IPS-20b (cell line): Measurements from ENCODE around the gene ZFX.

Experiments used
- H3K27ac ChIP-seq: one replicate; pipeline ENCODE4 v1.5.1; 2013; ENCODE audit warnings: low read length
- H3K27me3 ChIP-seq: 2 replicates; pipeline ENCODE4 v1.6.1; 2013; ENCODE audit warnings: mild to moderate bottlenecking, low read length, inconsistent platforms; ENCODE audit not compliant: insufficient read depth
- H3K36me3 ChIP-seq: 2 replicates; pipeline ENCODE4 v1.6.1; 2013; ENCODE audit warnings: low read depth, mild to moderate bottlenecking, inconsistent platforms, low read length, moderate library complexity; ENCODE audit not compliant: insufficient read depth
- H3K4me1 ChIP-seq: 2 replicates; pipeline ENCODE4 v1.6.1; 2013; ENCODE audit warnings: mild to moderate bottlenecking, control low read depth, inconsistent platforms, low read length, moderate library complexity; ENCODE audit not compliant: insufficient read depth
- H3K4me3 ChIP-seq: 2 replicates; pipeline ENCODE4 v1.5.1; 2013; ENCODE audit warnings: mild to moderate bottlenecking, low read length, inconsistent platforms
- H3K9ac ChIP-seq: 2 replicates; pipeline ENCODE4 v1.6.1; 2013; ENCODE audit warnings: low read depth, mild to moderate bottlenecking, inconsistent platforms, low read length, moderate library complexity
- H3K9me3 ChIP-seq: 2 replicates; pipeline ENCODE4 v1.6.1; 2013; ENCODE audit warnings: mild to moderate bottlenecking, low read depth, low read length, inconsistent platforms; ENCODE audit not compliant: insufficient read depth

Gene ZFX

GRCh38 chrX:24243692-24244091 is 94.2 kb downstream of the ZFX start:
- Histone ChIP-seq H3K36me3 (no peaks in the 10 kb centered on the region), H3K9ac (no peak overlapping the region), H3K27me3 (no peaks in the 10 kb centered on the region), H3K4me1 (no peaks in the 10 kb centered on the region), H3K27ac (no peak overlapping the region), H3K9me3 (no peaks in the 10 kb centered on the region), H3K4me3 (no peak overlapping the region)

- Histone ChIP-seq H3K27ac (no peak overlapping the region), H3K4me3 (no peak overlapping the region), H3K9ac (no peak overlapping the region), H3K9me3 (no peaks in the 10 kb centered on the region), H3K27me3 (no peaks in the 10 kb centered on the region), H3K36me3 (no peaks in the 10 kb centered on the region), H3K4me1 (no peaks in the 10 kb centered on the region)
Observed at GRCh38 chrX:24245202-24245601, 95.7 kb downstream of the ZFX start.

- Histone ChIP-seq H3K4me1 (no peaks in the 10 kb centered on the region), H3K9me3 (no peaks in the 10 kb centered on the region), H3K27me3 (no peaks in the 10 kb centered on the region)
Observed at GRCh38 chrX:24248042-24248441, 98.5 kb downstream of the ZFX start.

DNA sequence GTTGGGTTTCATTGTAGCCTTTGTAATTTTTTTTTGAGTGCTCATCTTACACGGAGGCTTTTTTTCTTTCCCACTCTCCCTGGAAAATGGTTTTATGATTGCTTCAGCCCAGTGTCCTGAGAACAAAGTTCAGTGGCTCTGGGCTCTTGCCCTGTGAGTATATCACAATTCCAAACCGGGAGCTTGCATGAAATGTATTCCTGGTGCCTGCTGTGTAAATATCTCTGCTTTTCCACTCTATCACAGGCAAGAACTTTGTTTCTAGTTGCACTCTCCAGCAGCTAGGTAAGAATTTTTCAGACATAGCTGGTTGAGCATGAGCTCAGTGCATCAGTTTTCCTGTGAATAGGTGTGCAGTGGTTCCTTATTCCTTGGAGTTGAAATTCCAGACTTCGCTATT is 103.5 kb downstream of the ZFX start:
- no peak overlapping the region for H3K4me3 ChIP-seq
- H3K9me3 ChIP-seq, result no peaks in the 10 kb centered on the region
- H3K27me3 ChIP-seq, result no peaks in the 10 kb centered on the region
- no peaks in the 10 kb centered on the region for H3K36me3 ChIP-seq
- H3K4me1 ChIP-seq, result no peaks in the 10 kb centered on the region
- no peak overlapping the region for H3K27ac ChIP-seq
- no peak overlapping the region for H3K9ac ChIP-seq

More at GRCh38 chrX:24248042-24248441, 98.5 kb downstream of the ZFX start:
- H3K9ac ChIP-seq, result no peak overlapping the region
- no peaks in the 10 kb centered on the region for H3K36me3 ChIP-seq
- H3K27ac ChIP-seq, result no peak overlapping the region
- H3K4me3 ChIP-seq, result no peak overlapping the region

- no peaks in the 10 kb centered on the region for H3K9me3 ChIP-seq
- H3K4me1 ChIP-seq, result no peaks in the 10 kb centered on the region
- no peaks in the 10 kb centered on the region for H3K27me3 ChIP-seq
- H3K9ac ChIP-seq, result no peak overlapping the region
- no peak overlapping the region for H3K27ac ChIP-seq
- H3K36me3 ChIP-seq, result no peaks in the 10 kb centered on the region
- no peak overlapping the region for H3K4me3 ChIP-seq
Observed at GRCh38 chrX:24253469-24253868, 103.9 kb downstream of the ZFX start.

GRCh38 chrX:24257011-24257410 is 107.5 kb downstream of the ZFX start:
- Histone ChIP-seq H3K36me3 (no peaks in the 10 kb centered on the region), H3K27ac (no peak overlapping the region), H3K27me3 (no peaks in the 10 kb centered on the region), H3K4me3 (no peak overlapping the region), H3K4me1 (no peaks in the 10 kb centered on the region), H3K9me3 (no peaks in the 10 kb centered on the region), H3K9ac (no peak overlapping the region)

DNA sequence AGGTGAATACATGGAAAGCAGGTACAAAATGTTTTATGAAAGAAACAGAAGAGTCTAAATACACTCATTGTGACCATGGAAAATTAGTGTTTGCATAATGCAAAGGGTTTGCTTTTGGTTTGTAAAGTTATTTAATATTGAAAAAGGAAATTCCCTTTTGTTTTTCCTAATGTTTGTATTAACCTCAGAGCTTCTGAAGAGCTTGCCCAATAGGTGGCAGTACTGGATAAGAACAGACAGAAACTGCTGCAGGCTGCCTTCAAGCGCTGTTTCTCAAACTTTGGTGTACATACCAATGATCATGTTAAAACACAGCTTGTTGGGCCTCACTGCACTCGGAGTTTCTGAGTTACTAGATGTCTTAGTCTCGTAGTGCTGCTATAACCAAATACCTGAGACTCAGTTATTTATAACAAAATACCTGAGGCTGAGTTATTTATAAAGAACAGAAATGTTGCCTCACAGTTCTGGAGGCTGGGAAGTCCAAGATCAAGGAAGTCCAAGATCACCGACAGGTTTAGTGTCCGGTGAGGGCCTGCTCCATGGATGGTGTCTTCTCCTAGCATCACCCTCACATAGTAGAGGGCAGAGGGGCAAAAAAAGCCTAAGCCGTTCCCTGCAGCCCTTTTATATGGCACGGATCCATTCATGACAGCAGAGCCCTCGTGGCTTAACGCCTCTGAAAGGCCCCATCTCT is 110.2 kb downstream of the ZFX start:
- Histone ChIP-seq H3K9ac (no peak overlapping the region), H3K4me3 (no peak overlapping the region), H3K4me1 (no peaks in the 10 kb centered on the region), H3K9me3 (no peaks in the 10 kb centered on the region), H3K27me3 (no peaks in the 10 kb centered on the region), H3K27ac (no peak overlapping the region), H3K36me3 (no peaks in the 10 kb centered on the region)

- H3K9ac ChIP-seq, result no peak overlapping the region
- H3K4me1 ChIP-seq, result no peaks in the 10 kb centered on the region
- no peaks in the 10 kb centered on the region for H3K9me3 ChIP-seq
- H3K4me3 ChIP-seq, result no peak overlapping the region
- H3K36me3 ChIP-seq, result no peaks in the 10 kb centered on the region
- H3K27ac ChIP-seq, result no peak overlapping the region
- no peaks in the 10 kb centered on the region for H3K27me3 ChIP-seq
Observed at GRCh38 chrX:24260842-24261550, 111.5 kb downstream of the ZFX start.

DNA sequence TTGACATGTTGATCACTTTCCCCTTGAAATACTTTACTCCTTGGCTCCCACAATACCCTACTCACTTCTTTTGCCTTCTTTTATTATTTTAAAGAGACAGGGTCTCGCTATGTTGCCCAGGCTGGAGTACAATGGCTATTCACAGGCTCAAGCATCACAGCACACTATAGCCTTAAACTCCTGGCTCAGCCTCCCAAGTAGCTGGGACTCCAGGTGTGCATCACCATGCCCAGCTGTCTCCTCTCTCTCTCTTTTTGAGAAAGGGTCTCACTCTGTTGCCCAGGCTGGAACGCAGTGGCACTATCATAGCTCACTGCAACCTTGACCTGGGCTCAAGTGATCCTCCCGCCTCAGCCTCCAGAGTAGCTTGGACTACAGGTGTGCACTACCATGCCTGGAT is 112.8 kb downstream of the ZFX start:
- H3K9me3 ChIP-seq, result no peaks in the 10 kb centered on the region
- H3K27me3 ChIP-seq, result no peaks in the 10 kb centered on the region
- no peaks in the 10 kb centered on the region for H3K36me3 ChIP-seq

GRCh38 chrX:24264383-24264782 is 114.9 kb downstream of the ZFX start:
- Histone ChIP-seq H3K4me3 (no peak overlapping the region), H3K4me1 (no peaks in the 10 kb centered on the region; the same call in 1 of the 2 replicates), H3K27ac (no peak overlapping the region), H3K9ac (no peak overlapping the region), H3K36me3 (no peaks in the 10 kb centered on the region), H3K27me3 (no peaks in the 10 kb centered on the region), H3K9me3 (no peaks in the 10 kb centered on the region)

More for the DNA sequence above, 112.8 kb downstream of the ZFX start:
- no peak overlapping the region for H3K27ac ChIP-seq
- no peak overlapping the region for H3K4me3 ChIP-seq
- no peaks in the 10 kb centered on the region for H3K4me1 ChIP-seq
- H3K9ac ChIP-seq, result no peak overlapping the region
